ENCODE data around the gene FOXN3. TPM values are rescaled to one million over a fixed set of nuclear protein-coding genes. Genes with fewer than 3 reads are reported as not detected.
"Not testable (repeated sequence)": the region's sequence is repeated elsewhere in the genome, so short reads cannot be mapped to it uniquely, and the experiment has no call there.

The FOXN3 gene
- total RNA-seq, 2 experiments from 2014 or later = 124 to 127 TPM

DNA sequence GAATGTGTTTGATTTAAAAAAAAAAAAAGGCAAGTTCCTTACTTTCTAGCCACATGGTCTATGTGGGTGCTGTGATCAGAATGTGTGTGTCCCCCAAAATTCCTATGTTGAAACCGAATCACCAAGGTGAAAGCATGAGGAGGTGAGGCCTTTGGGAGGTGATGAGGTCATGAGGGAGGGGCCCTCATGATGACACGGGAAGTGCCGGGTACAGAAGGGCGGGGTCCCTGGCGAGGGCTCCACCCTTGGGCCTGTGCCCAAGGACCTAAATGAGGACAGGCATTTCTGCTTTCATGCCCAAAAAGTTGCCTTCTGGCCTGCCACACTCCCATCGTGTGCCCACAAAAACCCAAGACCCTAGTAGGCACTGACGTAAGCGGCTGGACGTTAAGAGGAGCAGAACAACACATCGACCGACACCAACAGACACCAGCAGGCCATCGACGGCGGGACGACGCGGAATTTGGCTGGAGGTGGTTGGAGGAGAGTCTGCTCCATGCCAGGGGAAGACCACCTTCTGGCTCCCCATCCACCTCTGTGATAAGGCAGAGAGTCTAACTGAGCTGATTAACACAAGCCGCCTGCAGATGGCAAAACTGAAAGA, 211.8 kb downstream of the FOXN3 start:
- H3K36me3 ChIP-seq (ENCODE audit: insufficient read depth, low read length) = no peaks in the 10 kb centered on the region
- Mint-ChIP-seq H3K4me3 (no peak overlapping the region), H3K9me3 (no peaks in the 10 kb centered on the region), H3K27me3 (no peaks in the 10 kb centered on the region), H3K4me1 (ENCODE audit: low read depth) (peaks cover 72% of the 10 kb centered on the region), H3K36me3 (ENCODE audit: low read depth) (peaks cover 56% of the 10 kb centered on the region), H3K27ac (no peak overlapping the region)
- POLR2A ChIA-PET = no interaction called here
- H3K27ac ChIP-seq (ENCODE audit: low read depth in 1 of 2, low read length in 2 of 2) = no peak overlapping the region
- no peak for ATAC-seq (ENCODE audit: poor library complexity)
- no peak for DNase-seq
- no peak overlapping the region for H3K4me3 ChIP-seq (ENCODE audit: low read length)
- no peaks in the 10 kb centered on the region for H3K27me3 ChIP-seq (ENCODE audit: control insufficient read depth in 1 of 2, insufficient read depth in 2 of 2, low read length in 2 of 2)
- H3K9me3 ChIP-seq (ENCODE audit: control insufficient read depth in 1 of 2, insufficient read depth in 1 of 2, low read length in 2 of 2) = peaks cover 0 to 3% of the 10 kb centered on the region in 2 experiments
- TF ChIP-seq, protein P1, sequence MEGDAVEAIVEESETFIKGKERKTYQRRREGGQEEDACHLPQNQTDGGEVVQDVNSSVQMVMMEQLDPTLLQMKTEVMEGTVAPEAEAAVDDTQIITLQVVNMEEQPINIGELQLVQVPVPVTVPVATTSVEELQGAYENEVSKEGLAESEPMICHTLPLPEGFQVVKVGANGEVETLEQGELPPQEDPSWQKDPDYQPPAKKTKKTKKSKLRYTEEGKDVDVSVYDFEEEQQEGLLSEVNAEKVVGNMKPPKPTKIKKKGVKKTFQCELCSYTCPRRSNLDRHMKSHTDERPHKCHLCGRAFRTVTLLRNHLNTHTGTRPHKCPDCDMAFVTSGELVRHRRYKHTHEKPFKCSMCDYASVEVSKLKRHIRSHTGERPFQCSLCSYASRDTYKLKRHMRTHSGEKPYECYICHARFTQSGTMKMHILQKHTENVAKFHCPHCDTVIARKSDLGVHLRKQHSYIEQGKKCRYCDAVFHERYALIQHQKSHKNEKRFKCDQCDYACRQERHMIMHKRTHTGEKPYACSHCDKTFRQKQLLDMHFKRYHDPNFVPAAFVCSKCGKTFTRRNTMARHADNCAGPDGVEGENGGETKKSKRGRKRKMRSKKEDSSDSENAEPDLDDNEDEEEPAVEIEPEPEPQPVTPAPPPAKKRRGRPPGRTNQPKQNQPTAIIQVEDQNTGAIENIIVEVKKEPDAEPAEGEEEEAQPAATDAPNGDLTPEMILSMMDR (IDR thresholded peaks at IDR 0.05) = no peak
- intact Hi-C loops (cut with DNase I, micrococcal nuclease) = no loop called here
- H3K4me1 ChIP-seq (ENCODE audit: insufficient read depth, low read length) = peaks cover 32% of the 10 kb centered on the region
- CTCF ChIA-PET = no interaction called here

DNA sequence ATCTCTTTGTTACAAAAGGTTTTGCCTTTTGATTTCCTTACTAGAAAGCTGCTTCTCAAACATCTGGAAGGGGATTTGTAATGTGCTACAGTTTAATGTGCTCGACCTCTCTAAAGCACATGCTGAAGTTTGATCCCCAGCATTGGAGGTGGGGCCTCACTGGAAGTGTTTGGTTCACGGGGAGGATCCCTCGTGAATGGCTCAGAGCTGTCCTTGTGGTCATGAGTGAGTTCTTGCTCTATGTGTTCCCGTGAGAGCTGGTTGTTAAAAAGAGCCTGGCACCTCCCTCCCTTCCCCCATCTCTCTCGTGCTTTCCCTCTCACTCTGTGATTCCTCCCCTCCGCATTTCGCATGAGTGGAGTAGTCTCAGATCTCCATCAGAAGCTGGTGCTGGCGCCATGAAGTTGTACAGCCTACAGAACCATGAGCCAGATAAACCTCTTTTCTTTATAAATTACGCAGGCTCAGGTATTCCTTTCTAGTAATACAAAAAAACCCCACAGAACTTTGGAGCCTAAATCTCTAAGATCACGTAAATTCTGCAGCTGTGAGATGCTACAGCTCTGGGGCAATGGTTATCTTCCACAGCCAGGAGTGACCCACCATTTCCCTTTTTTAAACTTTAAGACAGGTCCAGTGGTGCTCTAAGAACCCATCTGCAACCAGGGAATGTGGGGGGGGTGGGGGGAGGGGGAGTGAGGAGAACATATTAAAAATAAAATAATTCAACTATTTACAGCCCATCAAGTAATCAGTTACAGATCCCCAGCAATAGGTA, 214.4 kb downstream of the FOXN3 start:
- H3K9me3 Mint-ChIP-seq = peaks cover 3% of the 10 kb centered on the region
- no peak overlapping the region for H3K4me3 Mint-ChIP-seq
- POLR2A ChIA-PET = no interaction called here
- H3K4me1 Mint-ChIP-seq (ENCODE audit: low read depth) = peaks cover 74% of the 10 kb centered on the region
- Histone ChIP-seq H3K36me3 (ENCODE audit: insufficient read depth, low read length) (no peaks in the 10 kb centered on the region), H3K27ac (ENCODE audit: low read depth in 1 of 2, low read length in 2 of 2) (no peak overlapping the region), H3K9me3 (ENCODE audit: control insufficient read depth in 1 of 2, insufficient read depth in 1 of 2, low read length in 2 of 2) (peaks cover 0 to 3% of the 10 kb centered on the region in 2 experiments), H3K27me3 (ENCODE audit: control insufficient read depth in 1 of 2, insufficient read depth in 2 of 2, low read length in 2 of 2) (no peaks in the 10 kb centered on the region), H3K4me3 (ENCODE audit: low read length) (no peak overlapping the region), H3K4me1 (ENCODE audit: insufficient read depth, low read length) (peaks cover 34% of the 10 kb centered on the region)
- CTCF ChIA-PET = no interaction called here
- H3K36me3 Mint-ChIP-seq (ENCODE audit: low read depth) = peaks cover 67% of the 10 kb centered on the region
- H3K27me3 Mint-ChIP-seq = no peaks in the 10 kb centered on the region
- ATAC-seq (ENCODE audit: poor library complexity) (no peak), DNase-seq (no peak)
- TF ChIP-seq, protein P1 (IDR thresholded peaks at IDR 0.05) = no peak
- H3K27ac Mint-ChIP-seq = peak overlapping the region; percentile 56
- intact Hi-C loops (cut with DNase I, micrococcal nuclease) = no loop called here

DNA sequence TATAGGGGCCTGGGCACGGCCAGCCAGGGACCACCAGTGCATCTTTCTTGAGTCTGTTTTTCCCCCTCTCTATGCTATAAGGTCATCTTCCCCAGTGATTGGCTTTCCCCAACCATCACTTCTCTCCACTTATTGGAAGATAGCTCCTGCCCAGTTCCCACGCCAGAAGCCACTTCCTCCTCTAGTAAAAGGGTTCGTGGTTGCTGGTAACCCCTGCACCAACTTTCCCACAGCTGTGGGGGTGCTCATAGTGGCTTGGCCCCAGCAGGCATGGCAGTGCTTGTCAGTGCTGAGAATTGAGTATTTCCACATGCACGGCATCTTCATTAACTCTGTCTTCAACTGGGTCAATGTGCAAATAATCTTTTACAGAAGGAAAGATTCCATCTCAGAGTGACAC, 215.4 kb downstream of the FOXN3 start:
- Mint-ChIP-seq H3K36me3 (ENCODE audit: low read depth) (peaks cover 71% of the 10 kb centered on the region), H3K27ac (peak overlapping the region; percentile 56)

DNA sequence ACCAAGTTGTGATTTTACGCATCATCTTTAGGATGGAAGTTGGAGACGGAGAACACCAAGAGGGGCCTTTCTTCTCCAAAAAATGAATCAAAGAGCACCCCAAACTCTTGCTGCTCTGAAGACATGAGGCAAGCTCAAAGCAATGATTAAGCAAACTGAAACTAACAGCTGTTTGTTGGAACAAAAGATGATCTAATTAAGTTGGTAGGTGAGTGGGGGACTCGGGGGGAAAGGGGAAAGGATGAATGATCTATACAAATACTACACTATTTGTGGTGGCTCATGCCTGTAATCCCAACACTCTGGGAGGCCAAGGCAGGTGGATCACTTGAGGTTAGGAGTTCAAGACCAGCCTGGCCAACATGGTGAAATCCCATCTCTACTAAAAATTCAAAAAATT, 217.7 kb downstream of the FOXN3 start:
- H3K4me3 Mint-ChIP-seq; H3K9me3 Mint-ChIP-seq; ATAC-seq (ENCODE audit: poor library complexity); H3K27me3 Mint-ChIP-seq; H3K9me3 ChIP-seq (ENCODE audit: control insufficient read depth in 1 of 2, insufficient read depth in 1 of 2, low read length in 2 of 2); H3K27me3 ChIP-seq (ENCODE audit: control insufficient read depth in 1 of 2, insufficient read depth in 2 of 2, low read length in 2 of 2); intact Hi-C loops (cut with DNase I, micrococcal nuclease); H3K4me3 ChIP-seq (ENCODE audit: low read length); H3K36me3 ChIP-seq (ENCODE audit: insufficient read depth, low read length); H3K27ac ChIP-seq (ENCODE audit: low read depth in 1 of 2, low read length in 2 of 2); H3K27ac Mint-ChIP-seq; DNase-seq: not testable (repeated sequence)
- peaks cover 28% of the 10 kb centered on the region for H3K4me1 ChIP-seq (ENCODE audit: insufficient read depth, low read length)
- Mint-ChIP-seq H3K4me1 (ENCODE audit: low read depth) (peaks cover 82% of the 10 kb centered on the region), H3K36me3 (ENCODE audit: low read depth) (peaks cover 68% of the 10 kb centered on the region)
- CTCF ChIA-PET = interaction anchor here (0.9 kb wide), 1 partner anchor 22 kb away, joined by 3 read pairs; no protein-coding TSS in a partner anchor
- POLR2A ChIA-PET = interaction anchor here (1.4 kb wide), 1 partner anchor 12 kb away, joined by 3 read pairs; no protein-coding TSS in a partner anchor

More for the DNA sequence above, 215.4 kb downstream of the FOXN3 start:
- POLR2A ChIA-PET = no interaction called here
- peak overlapping the region; percentile 11 for H3K4me3 Mint-ChIP-seq
- TF ChIP-seq, protein P1 (IDR thresholded peaks at IDR 0.05) = no peak
- intact Hi-C loops (cut with DNase I, micrococcal nuclease) = no loop called here
- H3K27me3 Mint-ChIP-seq = no peaks in the 10 kb centered on the region
- DNase-seq = no peak
- H3K36me3 ChIP-seq (ENCODE audit: insufficient read depth, low read length) = peaks cover 3% of the 10 kb centered on the region
- CTCF ChIA-PET = no interaction called here
- H3K9me3 Mint-ChIP-seq = peaks cover 3% of the 10 kb centered on the region
- H3K9me3 ChIP-seq (ENCODE audit: control insufficient read depth in 1 of 2, insufficient read depth in 1 of 2, low read length in 2 of 2) = peaks cover 0 to 9% of the 10 kb centered on the region in 2 experiments
- no peak overlapping the region for H3K4me3 ChIP-seq (ENCODE audit: low read length)
- H3K27ac ChIP-seq (ENCODE audit: low read depth in 1 of 2, low read length in 2 of 2) = no peak overlapping the region
- H3K27me3 ChIP-seq (ENCODE audit: control insufficient read depth in 1 of 2, insufficient read depth in 2 of 2, low read length in 2 of 2) = no peaks in the 10 kb centered on the region
- peaks cover 34% of the 10 kb centered on the region for H3K4me1 ChIP-seq (ENCODE audit: insufficient read depth, low read length)
- peaks cover 83% of the 10 kb centered on the region for H3K4me1 Mint-ChIP-seq (ENCODE audit: low read depth)
- no peak for ATAC-seq (ENCODE audit: poor library complexity)
